ENCODE measurements around the gene SERAC1.

DNA sequence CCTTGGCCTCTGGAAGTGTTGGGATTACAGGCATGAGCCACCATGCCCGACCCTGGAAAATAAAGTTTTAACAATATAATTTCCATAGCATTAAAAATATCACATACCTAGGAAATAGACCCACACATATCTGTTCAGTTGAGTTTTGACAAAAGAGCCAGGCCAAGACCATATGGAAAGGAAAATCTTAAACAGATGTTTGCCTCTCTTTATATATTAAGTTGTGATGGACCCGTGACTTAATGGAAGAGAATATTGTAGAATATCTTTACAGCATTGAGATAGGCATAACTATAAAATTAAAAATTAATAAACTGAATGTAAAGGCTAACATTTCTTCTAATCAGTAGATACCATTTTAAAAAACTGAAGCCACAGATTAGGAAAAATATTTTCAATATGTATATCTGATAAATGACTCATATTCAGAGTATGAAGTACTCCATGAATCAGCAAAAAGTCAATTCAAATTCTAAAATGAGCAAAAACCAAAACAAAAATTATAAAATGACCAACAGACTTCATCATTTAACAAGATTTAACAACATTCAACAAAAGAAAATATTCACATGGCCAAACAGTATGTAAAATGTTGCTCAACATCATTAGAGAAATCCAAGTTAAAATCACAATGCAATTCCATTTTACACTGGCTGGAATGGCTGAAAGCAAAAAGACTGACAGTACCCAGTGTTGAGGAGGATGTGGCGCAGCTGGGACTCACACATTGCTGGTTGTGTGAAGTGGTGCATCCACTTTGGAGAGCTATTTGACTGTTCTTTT is 43.4 kb upstream of the SERAC1 start:
- TF ChIP-seq CTCF (IDR thresholded peaks at IDR 0.05) = no peak
- no peak for TF ChIP-seq POLR2A (IDR thresholded peaks at IDR 0.05)
